NCI-H146 treated with DMSO at 0.1 percent for 48 hours (cell line): ENCODE results near the gene KCND2.
A peak's percentile ranks its signal among the peaks of the same experiment; 100 is the strongest.
"Not testable (repeated sequence)": the region's sequence is repeated elsewhere in the genome, so short reads cannot be mapped to it uniquely, and the experiment has no call there.

ENCODE experiments used
- DNase-seq: peaks from one replicate; lab custom pipeline; 2025; ENCODE audit not compliant: unreplicated experiment; lab: John Stamatoyannopoulos, UW

KCND2 gene

GRCh38 chr7:120480472-120480871, 207.5 kb downstream of the KCND2 start:
- DNase-seq: no peak

- DNase-seq: no peak
These were observed 208.0 kb downstream of the KCND2 start for GRCh38 chr7:120480930-120481329.

- DNase-seq: no peak
These were observed 213.2 kb downstream of the KCND2 start for GRCh38 chr7:120486164-120486563.

DNA sequence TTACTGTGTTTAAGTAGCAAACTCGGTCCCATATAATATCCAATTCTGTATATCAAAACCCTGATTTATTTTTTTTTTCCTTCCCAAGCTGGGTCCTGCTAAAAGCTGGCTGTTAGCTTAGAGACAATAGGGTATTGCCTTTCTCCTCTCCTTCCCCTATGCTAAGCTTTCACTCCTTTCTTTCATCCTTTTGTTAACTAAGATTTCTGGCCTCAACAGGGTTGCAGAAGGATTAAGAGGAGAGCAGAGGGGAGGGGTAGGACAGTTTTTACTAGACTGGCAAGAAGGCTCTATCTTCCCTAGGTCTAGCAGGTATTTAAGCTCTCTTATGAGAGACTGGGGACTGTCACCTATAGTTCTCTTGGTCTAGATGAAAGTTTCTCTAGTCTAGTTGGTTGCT, 229.2 kb downstream of the KCND2 start:
- no peak for DNase-seq

GRCh38 chr7:120502825-120503224, 229.8 kb downstream of the KCND2 start:
- DNase-seq: no peak

GRCh38 chr7:120504386-120504785, 231.4 kb downstream of the KCND2 start:
- no peak for DNase-seq

- no peak for DNase-seq
These were observed 232.8 kb downstream of the KCND2 start for GRCh38 chr7:120505770-120506169.

GRCh38 chr7:120512701-120513100, 239.7 kb downstream of the KCND2 start:
- DNase-seq: no peak

- no peak for DNase-seq
These were observed 246.2 kb downstream of the KCND2 start for GRCh38 chr7:120519224-120519623.

GRCh38 chr7:120521761-120522737, 249.1 kb downstream of the KCND2 start:
- no peak for DNase-seq

DNA sequence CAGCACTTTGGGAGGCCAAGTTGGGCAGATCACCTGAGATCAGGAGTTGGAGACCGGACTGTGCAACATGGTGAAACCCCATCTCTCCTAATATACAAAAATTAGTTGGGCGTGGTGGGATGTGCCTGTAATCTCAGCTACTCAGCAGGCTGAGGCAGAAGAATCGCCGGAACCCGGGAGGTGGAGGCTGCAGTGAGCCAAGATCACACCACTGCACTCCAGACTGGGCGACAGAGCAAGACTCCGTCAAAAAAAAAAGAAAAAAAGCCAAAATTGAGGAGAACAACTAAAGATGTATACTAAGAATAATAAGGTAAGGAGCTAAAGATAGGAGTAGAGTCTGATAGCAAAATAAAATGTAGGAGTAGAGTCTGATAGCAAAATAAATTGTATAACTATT, 251.0 kb downstream of the KCND2 start:
- DNase-seq: no peak

- DNase-seq: no peak
These were observed 254.0 kb downstream of the KCND2 start for GRCh38 chr7:120526902-120527509.

- no peak for DNase-seq
These were observed 256.8 kb downstream of the KCND2 start for GRCh38 chr7:120529736-120530135.

- no peak for DNase-seq
These were observed 265.4 kb downstream of the KCND2 start for GRCh38 chr7:120538335-120538734.

DNA sequence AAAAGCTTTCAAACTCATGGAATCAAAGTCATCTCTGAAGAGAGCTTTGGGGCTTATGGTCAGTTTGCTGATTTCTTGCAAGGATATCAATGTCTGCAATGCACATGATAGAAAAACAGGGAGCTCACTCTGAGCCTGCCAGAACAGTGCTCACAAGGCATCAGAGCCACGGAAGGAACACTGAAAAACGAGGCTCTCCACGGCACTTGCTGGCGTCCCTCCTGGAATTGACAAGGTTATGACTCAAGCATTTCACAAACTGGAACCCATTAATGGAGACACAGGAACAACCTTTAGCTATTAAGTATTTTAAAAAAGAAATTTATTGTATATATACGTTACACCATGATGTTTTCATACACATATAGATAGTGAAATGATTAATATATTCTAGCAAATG, 266.3 kb downstream of the KCND2 start:
- DNase-seq: no peak

- DNase-seq: no peak
These were observed 274.6 kb downstream of the KCND2 start for GRCh38 chr7:120547605-120548004.

- DNase-seq: no peak
These were observed 277.6 kb downstream of the KCND2 start for GRCh38 chr7:120550494-120551048.

DNA sequence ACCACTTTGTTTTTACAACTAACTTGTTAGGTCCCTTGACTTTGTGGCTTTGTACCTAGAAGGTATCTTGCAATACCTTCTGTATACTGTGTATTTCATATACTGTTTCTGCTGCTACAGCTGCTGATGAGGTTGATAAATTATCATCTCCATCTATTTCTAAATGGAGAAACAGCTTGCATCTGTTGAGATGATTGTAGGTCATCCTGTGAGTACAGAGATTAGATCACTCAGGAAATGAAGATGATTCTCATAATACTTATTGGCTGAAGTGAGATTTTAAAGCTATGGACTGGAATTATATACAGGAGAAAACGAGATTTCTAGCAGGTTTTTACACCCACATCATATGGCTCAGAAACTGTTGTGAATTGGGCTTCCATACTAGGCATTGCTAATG, 280.5 kb downstream of the KCND2 start:
- no peak for DNase-seq

DNA sequence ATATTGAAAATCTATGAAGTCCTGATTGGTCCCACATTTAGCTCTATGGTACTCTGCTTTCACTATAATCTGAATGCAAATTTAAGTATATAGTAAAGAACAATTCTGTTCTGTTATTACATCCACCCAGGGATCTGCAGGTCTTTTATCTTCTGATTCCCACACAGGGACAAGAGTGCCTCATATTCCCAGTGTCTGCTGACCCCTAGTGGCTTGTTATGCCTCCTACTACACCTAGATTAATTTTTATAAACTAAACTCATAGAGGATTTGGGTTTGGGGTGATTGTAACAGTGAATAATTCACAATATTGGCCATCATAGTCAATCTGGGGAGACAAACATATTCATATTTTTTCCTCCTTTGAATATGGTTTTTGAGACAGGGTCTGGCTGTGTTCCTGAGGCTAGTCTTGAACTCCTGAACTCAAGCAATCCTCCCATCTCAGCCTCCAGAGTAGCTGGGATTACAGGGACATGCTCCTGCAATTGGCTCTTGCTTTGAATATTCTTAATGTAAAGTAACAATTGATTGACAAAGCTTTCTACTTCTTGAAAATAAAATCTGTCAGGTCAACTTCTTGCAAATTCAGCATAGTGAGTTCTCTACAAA, 282.1 kb downstream of the KCND2 start:
- DNase-seq: peak; percentile 6

DNA sequence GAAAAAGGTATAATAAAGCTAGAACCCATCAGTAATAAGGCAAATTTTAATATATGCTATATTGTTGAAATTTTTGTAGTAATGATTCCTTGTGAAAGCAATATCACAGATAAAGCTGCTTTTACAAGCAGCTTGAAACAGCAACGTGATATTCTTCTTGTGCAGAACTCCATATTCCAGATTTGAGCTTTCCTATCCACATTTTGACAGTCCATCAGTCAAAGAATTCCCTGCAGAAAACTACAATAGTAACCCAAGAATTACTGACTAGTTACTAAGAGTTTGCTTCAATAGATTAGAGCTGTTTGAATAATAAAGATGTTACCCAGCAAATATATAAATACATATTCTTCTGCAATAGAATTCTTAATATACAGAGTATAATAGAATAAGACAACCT, 291.2 kb downstream of the KCND2 start:
- DNase-seq: no peak

DNA sequence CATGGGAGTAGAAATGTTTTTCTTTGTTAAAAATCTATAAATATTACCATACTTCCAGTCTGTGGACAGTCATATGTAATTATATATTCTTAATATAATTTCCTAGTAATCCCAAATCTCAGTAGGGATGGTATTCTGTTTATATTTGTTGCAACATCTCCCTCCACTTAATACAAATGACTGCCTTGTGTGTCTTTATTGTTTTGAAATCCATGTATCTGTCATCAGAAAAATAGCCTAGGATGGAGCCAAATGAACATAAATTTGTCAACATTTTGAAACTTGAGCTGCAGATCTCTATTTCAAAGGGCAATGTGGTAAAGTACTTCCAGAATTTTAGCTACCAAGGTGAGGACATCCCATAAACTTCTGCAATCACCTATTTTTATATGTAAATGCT, 294.2 kb downstream of the KCND2 start:
- DNase-seq: no peak

GRCh38 chr7:120578657-120579056, 305.7 kb downstream of the KCND2 start:
- DNase-seq: not testable (repeated sequence)
